Right ventricle myocardium inferior (tissue), 1 donor: Measurements from ENCODE around the gene TJP1. TPM values are rescaled to one million over a fixed set of nuclear protein-coding genes. Genes with fewer than 3 reads are reported as not detected.

ENCODE experiments used
- ATAC-seq: fragments of 200-7000 bp; cut with Tn5 transposase; one replicate; pipeline ENCODE4 v1.9.1; 2020; ENCODE audit warnings: mild to moderate bottlenecking, moderate library complexity
- DNase-seq: peaks from one replicate; pipeline ENCODE4 v3.0.0; 2021; ENCODE audit errors: missing footprints
- intact Hi-C: fragments of 100-400 bp; cut with DNase I; formaldehyde crosslinking; loops from one replicate; pipeline ENCODE4 v1.11.0; 2022
- total RNA-seq: library from RNA; stranded (reverse); fragmentation: NEBNext Ultra II Directional; extraction: Animal tissue kit (Norgen Biotek cat#: 25700); gene quantifications from one replicate; pipeline ENCODE4 v1.2.1, GENCODE V29; 2021
- donor health status: DM: no; HTN: yes; CAD: no; lungs with severe emphysema.

The TJP1 gene
- total RNA-seq, 1 donor from 2014 or later: 111 TPM

DNA sequence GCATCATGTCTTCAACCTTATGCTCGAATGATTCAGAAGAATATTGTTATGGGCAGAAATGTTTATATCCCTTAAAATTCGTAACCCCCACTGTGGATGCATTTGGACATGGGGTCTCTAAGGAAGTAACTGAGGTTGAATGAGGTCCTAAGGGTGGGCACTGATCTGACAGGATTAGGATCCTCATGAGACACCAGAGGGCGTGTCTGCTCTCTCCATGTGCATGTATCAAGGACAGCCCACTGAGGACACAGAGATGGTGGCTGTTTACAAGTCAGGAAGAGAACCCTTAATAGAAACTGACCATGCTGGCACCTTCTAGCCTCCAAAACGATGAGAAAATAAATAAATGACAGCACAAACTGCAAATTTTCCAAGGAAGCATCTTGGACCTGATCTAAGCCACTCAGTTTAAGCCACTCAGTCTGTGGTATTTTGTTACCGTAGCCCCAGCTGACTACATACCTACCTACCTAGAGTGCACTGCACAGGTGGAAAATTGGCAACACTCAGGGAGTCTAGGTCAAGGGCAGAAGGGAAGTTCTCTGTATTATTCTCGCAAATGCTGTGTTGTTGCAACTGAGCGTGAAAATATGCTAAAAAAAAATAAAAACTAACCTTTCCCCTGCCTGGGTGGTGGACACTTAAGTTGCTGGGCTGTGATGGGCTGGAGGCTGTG is 126.6 kb downstream of the TJP1 start:
- intact Hi-C loops: no loop called here
- DNase-seq: no peak
- no peak for ATAC-seq

GRCh38 chr15:29693225-29693624 is 129.0 kb downstream of the TJP1 start:
- ATAC-seq: no peak
- intact Hi-C loops: no loop called here
- no peak for DNase-seq

DNA sequence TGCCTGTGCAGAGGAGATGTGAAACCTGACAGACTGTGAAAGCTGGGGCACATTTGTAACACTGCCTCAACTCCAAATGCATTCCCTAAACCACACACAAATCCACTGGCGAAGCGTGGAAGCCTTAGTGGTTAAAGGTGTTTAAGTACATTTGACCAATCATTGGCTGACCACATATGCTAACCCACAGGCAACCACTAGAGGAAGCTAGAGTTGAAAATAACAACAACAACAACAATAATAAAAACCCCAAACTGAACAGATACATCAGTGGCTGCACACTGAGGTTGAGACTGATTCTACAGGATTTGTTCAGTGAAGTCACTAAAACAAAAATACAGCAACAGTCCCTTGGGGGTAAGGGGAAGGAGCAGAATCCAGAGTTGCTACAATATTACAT is 129.7 kb downstream of the TJP1 start:
- ATAC-seq: no peak
- intact Hi-C loops: no loop called here
- DNase-seq: no peak

GRCh38 chr15:29690765-29691475 is 131.3 kb downstream of the TJP1 start:
- ATAC-seq (no peak), DNase-seq (no peak)
- intact Hi-C loops: no loop called here

DNA sequence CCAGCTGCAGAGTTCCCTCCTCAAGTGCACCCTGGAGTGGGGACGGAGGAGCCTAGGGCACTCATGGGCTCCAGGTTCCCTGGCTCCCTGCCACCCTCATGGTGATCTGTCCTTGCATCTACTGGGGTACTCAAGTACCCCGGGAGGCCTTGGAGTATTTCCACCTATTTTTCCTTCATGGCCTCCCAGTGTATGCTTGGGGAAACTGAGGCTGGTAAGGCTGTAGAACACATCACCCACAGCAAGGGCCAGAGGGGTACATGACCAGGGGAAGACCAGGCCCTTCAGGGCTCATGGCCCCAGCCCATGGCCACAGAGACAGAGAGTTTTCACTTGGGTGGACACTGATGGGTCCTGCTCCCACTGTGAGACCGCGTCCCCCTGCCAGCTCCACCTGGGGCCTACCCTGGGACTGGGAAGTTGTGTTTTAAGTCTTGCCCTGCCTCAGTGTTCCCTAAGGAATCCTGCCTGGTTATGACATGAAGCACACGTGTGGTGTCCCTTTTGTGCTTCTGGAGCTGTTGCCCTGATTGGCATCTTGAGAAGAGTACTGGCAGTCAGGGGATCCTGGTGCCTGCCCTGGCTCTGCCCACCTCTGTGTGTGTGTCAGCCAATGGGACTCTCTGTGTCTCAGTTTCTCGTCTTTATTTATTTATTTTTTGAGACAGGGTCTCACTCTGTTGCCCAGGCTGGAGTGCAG is 132.8 kb downstream of the TJP1 start:
- intact Hi-C loops: no loop called here
- ATAC-seq (no peak), DNase-seq (no peak)

GRCh38 chr15:29688506-29689286 is 133.6 kb downstream of the TJP1 start:
- ATAC-seq: peak; percentile 29
- DNase-seq: no peak
- intact Hi-C loops: no loop called here

DNA sequence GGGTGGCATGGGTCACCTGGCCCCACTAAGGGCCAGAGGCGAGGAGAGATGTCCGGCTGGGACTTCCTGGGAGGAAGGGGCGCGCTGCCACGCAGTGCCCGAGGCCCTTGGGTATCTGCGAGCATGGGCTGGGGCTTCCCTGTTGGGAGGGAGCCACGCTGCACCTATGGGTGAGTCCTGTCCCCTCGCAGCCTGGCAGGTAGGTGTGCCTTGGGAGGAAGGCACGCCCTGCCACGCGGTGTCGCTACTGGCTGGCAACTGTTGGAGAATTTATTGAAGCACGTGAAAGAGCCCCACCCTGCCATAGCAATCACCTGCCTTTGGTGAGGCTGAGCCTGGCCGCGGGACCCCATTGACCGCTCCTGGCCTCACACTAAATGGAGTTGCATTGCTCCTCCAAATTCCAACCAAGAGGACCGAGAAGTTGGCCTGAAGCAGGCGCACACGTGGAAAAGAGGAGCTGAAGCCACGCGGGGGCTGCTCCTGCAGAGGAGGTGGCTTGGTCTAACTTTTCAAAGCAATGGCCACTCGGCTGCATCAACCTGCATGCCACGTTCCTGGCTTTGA is 134.2 kb downstream of the TJP1 start:
- intact Hi-C loops: no loop called here
- DNase-seq (no peak), ATAC-seq (no peak)

DNA sequence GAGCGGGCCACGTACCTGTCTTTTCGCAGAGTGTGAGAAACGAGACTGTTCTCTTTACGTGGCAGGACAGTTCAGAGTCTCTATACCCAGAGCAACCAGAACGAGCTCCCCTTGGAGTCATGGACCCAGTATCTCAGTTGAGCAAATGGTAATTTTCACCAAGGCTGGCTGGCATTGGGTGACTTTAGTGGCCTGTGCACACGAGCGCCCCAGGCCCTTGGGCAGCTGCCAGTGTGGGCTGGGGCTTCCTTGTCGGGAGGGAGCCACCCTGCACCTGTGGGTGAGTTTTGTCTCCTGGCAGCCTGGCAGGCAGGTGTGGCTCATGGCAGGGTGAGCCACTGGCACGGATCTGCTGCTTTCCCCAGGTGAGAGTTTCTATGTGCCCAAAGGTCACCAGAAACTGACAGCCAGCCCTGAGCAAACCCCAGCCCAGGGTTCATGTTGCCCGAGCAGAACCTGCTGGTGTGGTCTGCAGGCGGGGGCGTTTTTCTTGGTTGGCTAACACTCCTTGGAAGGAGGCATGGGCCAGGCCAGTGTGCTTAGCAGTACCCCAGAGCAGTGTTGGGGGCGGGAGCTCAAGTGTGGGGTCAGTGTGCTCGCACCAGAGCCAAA is 135.0 kb downstream of the TJP1 start:
- intact Hi-C loops: no loop called here
- DNase-seq (no peak), ATAC-seq (no peak)

GRCh38 chr15:29686445-29687203 is 135.6 kb downstream of the TJP1 start:
- no peak for DNase-seq
- ATAC-seq: no peak
- intact Hi-C loops: no loop called here

GRCh38 chr15:29686079-29686425 is 136.2 kb downstream of the TJP1 start:
- DNase-seq (no peak), ATAC-seq (no peak)
- intact Hi-C loops: no loop called here

DNA sequence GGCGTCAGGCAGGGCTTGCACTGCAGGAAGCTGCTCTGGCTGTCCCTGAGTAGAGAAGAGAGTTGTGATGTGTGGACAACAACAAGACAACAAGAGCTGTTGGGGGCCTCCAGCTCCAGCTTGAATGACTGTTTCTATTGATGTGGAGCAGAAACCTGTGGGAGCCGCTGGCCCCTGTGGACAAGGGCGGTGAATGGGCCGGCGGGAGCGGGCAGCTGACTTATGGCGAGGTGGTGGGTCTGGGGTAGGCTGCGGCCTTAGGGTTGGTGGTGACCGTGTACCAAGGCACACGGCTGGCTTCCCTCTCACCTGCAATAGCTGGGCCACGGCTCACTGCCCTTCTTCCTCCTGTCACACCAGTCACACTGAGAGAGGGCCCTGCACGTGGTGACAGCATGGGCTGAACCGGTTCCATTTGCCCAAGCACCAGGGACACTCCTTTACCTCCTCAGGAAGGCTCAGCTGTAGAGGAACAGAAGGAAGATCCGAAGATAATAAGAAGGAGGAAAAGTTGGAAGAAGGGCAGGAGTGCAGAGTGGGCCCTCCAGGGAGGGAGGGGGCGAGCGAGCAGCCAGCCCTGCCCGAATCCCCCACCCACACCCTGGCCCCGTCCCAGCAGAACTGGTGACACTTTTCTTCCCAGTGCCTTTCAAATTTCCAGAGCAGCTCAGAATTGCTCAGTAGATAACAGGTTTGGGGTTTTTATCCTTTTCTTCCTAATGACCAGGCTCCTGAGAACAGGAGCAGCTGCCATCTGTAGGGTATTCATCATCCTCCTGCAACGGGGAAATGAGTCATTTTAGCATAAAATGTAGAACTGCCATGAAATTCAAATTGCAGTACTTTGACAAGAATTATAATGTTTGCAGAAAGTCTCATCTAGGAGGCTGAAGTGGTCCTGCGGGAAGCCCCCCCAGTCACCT is 136.9 kb downstream of the TJP1 start:
- ATAC-seq (no peak), DNase-seq (peak; percentile 66)
- intact Hi-C loops: no loop called here

DNA sequence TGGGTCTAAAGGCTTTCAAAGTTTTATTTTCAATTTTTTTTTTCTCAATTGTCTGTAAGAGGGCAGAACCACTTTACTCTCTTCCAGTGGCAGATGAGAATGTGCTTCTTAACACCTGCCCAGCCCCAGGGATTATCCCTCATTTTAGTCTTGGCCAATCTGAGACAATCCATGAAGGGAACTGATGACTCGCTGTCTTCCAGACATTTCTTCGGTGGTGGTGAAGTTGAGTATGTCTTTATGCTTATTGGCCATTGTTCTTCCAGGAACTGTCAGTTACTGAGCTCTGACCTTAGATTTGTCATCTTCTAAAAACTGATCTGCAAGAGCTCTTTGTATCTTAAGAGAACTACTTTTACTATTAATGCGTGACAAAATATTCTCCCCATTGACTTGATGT is 139.5 kb downstream of the TJP1 start:
- no peak for DNase-seq
- intact Hi-C loops: no loop called here

DNA sequence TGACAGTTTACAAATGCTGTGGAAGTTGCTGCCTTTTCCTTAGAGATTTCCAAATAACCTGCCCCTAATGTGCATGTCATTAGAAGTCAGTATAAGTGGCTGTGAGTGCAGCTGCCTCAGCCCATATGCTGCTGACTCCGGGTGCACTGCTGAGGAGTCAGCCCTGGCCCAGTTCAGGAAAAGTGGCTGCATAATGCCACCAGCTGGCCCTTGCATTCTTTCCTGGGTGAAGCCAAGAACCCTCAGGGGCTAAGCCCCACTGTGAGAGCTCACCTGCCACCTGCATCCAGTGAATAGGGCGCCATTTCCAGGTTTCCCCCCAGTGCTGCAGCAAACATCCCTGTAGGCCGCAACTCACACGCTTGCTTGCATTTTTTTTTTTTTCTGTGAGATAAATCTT is 139.9 kb downstream of the TJP1 start:
- intact Hi-C loops: no loop called here
- ATAC-seq: no peak

More for the DNA sequence above, 139.5 kb downstream of the TJP1 start:
- ATAC-seq: no peak

DNA sequence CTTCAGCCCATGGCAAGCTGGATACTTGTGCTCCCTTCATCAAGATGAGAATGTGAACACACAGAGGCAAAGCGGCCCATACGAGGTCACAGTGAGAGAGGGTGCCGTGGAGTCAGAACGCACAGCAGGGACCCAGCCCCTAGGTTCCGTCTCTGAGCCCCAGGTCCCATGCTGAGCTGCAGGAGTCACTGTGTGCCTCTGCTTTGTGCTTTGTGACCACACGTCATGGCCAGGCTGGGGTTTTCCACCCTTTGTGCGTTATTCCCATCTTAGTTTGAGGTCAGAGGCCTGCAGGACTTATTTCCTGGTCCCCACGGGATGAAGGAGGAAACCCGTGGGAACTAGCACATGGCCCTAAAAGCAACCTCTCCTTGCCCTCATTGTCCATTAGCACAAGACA is 140.3 kb downstream of the TJP1 start:
- intact Hi-C loops: no loop called here
- no peak for DNase-seq
- no peak for ATAC-seq

More for the DNA sequence above, 139.9 kb downstream of the TJP1 start:
- DNase-seq: no peak

- ATAC-seq (no peak), DNase-seq (no peak)
- intact Hi-C loops: no loop called here
Measured at GRCh38 chr15:29681166-29681845, 141.0 kb downstream of the TJP1 start.

GRCh38 chr15:29680465-29681165 is 141.7 kb downstream of the TJP1 start:
- intact Hi-C loops: no loop called here
- ATAC-seq (no peak), DNase-seq (no peak)
